GM21515 (cell line): ENCODE measurements around the gene ACAA1.
"Not testable (repeated sequence)": the region's sequence is repeated elsewhere in the genome, so short reads cannot be mapped to it uniquely, and the experiment has no call there.

ENCODE experiments used
- ATAC-seq: cut with Tn5 transposase; IDR thresholded peaks from one replicate; pipeline ENCODE4 v1.9.1; 2021; ENCODE audit not compliant: unreplicated experiment

ACAA1 gene

GRCh38 chr3:38136393-38136776 is 542 bp downstream of the ACAA1 start:
- ATAC-seq: no peak

GRCh38 chr3:38135621-38136277 is 1.2 kb downstream of the ACAA1 start:
- not testable (repeated sequence) for ATAC-seq

- ATAC-seq: not testable (repeated sequence)
Observed at GRCh38 chr3:38134517-38135143, 2.3 kb downstream of the ACAA1 start.

- ATAC-seq: no peak
Observed at GRCh38 chr3:38133557-38134405, 3.1 kb downstream of the ACAA1 start.

GRCh38 chr3:38133209-38133556 is 3.7 kb downstream of the ACAA1 start:
- no peak for ATAC-seq

GRCh38 chr3:38131621-38132369 is 5.1 kb downstream of the ACAA1 start:
- ATAC-seq: no peak

GRCh38 chr3:38130631-38131065 is 6.3 kb downstream of the ACAA1 start:
- ATAC-seq: no peak

GRCh38 chr3:38129058-38129457 is 7.9 kb downstream of the ACAA1 start:
- ATAC-seq: no peak

- no peak for ATAC-seq
Observed at GRCh38 chr3:38128303-38128655, 8.6 kb downstream of the ACAA1 start.

- ATAC-seq: no peak
Observed at GRCh38 chr3:38127611-38128302, 9.2 kb downstream of the ACAA1 start.

GRCh38 chr3:38126121-38126892 is 10.6 kb downstream of the ACAA1 start:
- no peak for ATAC-seq

- ATAC-seq: no peak
Observed at GRCh38 chr3:38125305-38126120, 11.4 kb downstream of the ACAA1 start.

GRCh38 chr3:38124324-38125122 is 12.4 kb downstream of the ACAA1 start:
- no peak for ATAC-seq

- ATAC-seq: no peak
Observed at GRCh38 chr3:38122712-38123290, 14.1 kb downstream of the ACAA1 start.

- ATAC-seq: no peak
Observed at GRCh38 chr3:38121832-38122461, 15.0 kb downstream of the ACAA1 start.

- no peak for ATAC-seq
Observed at GRCh38 chr3:38121451-38121831, 15.5 kb downstream of the ACAA1 start.

- no peak for ATAC-seq
Observed at GRCh38 chr3:38120693-38121450, 16.1 kb downstream of the ACAA1 start.
